ENCODE data around the gene TEX12.

Gene TEX12

GRCh38 chr11:112219476-112220232, 52.5 kb downstream of the TEX12 start:
- peak; percentile 74 for TF ChIP-seq CTCF (IDR thresholded peaks at IDR 0.05)

GRCh38 chr11:112221274-112221835, 54.2 kb downstream of the TEX12 start:
- no peak for TF ChIP-seq CTCF (IDR thresholded peaks at IDR 0.05)

Measured in LNCAP (cell line).